ENCODE measurements around the gene ARL8B.
"Not testable (repeated sequence)": the region's sequence is repeated elsewhere in the genome, so short reads cannot be mapped to it uniquely, and the experiment has no call there.

GRCh38 chr3:5081973-5082788 is 39.9 kb upstream of the ARL8B start:
- not testable (repeated sequence) for TF ChIP-seq CTCF (IDR thresholded peaks at IDR 0.05; ENCODE audit: insufficient read depth, low read length); POLR2AphosphoS5 (IDR thresholded peaks at IDR 0.05; ENCODE audit: low read depth)
- TF ChIP-seq, protein P1, sequence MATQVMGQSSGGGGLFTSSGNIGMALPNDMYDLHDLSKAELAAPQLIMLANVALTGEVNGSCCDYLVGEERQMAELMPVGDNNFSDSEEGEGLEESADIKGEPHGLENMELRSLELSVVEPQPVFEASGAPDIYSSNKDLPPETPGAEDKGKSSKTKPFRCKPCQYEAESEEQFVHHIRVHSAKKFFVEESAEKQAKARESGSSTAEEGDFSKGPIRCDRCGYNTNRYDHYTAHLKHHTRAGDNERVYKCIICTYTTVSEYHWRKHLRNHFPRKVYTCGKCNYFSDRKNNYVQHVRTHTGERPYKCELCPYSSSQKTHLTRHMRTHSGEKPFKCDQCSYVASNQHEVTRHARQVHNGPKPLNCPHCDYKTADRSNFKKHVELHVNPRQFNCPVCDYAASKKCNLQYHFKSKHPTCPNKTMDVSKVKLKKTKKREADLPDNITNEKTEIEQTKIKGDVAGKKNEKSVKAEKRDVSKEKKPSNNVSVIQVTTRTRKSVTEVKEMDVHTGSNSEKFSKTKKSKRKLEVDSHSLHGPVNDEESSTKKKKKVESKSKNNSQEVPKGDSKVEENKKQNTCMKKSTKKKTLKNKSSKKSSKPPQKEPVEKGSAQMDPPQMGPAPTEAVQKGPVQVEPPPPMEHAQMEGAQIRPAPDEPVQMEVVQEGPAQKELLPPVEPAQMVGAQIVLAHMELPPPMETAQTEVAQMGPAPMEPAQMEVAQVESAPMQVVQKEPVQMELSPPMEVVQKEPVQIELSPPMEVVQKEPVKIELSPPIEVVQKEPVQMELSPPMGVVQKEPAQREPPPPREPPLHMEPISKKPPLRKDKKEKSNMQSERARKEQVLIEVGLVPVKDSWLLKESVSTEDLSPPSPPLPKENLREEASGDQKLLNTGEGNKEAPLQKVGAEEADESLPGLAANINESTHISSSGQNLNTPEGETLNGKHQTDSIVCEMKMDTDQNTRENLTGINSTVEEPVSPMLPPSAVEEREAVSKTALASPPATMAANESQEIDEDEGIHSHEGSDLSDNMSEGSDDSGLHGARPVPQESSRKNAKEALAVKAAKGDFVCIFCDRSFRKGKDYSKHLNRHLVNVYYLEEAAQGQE (IDR thresholded peaks at IDR 0.05; ENCODE audit: insufficient replicate concordance, low read depth) = not testable (repeated sequence)

Measured in HL-60 (cell line).